CD4-positive, alpha-beta T cell (primary cell): Measurements from ENCODE around the gene AGAP1. TPM values are rescaled to one million over a fixed set of nuclear protein-coding genes. Genes with fewer than 3 reads are reported as not detected.

ENCODE experiments used
- ATAC-seq: fragments of 200-7000 bp; cut with Tn5 transposase; one replicate; pipeline ENCODE4 v1.10.0; 2022; ENCODE audit warnings: mild to moderate bottlenecking; ENCODE audit not compliant: poor library complexity
- CTCF ChIA-PET: fragments of 350-600 bp; sonication (Branson Sonifier 250); formaldehyde crosslinking; loops from one replicate; lab custom pipeline; 2021; ENCODE audit warnings: antibody characterized with exemption, inconsistent platforms; lab: Charles Lee
- POLR2A ChIA-PET: fragments of 350-600 bp; sonication (Branson Sonifier 250); formaldehyde crosslinking; loops from one replicate; lab custom pipeline; 2021; ENCODE audit warnings: antibody characterized with exemption, inconsistent platforms; lab: Charles Lee
- DNase-seq, 14 experiments: peaks; one replicate each; pipeline ENCODE4 v3.0.0-alpha.2; 2013 to 2020; ENCODE audit warnings: mixed read lengths in 2 of 14
- H3K27ac ChIP-seq, 2 donors: one replicate each; pipeline versions ENCODE4 v1.5.1 to v1.7.0; 2013; ENCODE audit warnings: low read length in 2 of 2, low read depth in 1 of 2, mild to moderate bottlenecking in 1 of 2
- H3K27me3 ChIP-seq, 2 experiments: 1 replicate in 1 of 2; 2 replicates in 1 of 2; pipeline versions ENCODE4 v1.6.1 to v1.7.0; 2013; ENCODE audit warnings: low read length in 2 of 2, control low read depth in 1 of 2, mild to moderate bottlenecking in 1 of 2, moderate library complexity in 1 of 2; ENCODE audit not compliant: insufficient read depth in 2 of 2, control insufficient read depth in 1 of 2
- H3K36me3 ChIP-seq: one replicate; pipeline ENCODE4 v1.6.1; 2013; ENCODE audit warnings: low read length, control low read depth; ENCODE audit not compliant: insufficient read depth
- H3K4me1 ChIP-seq: one replicate; pipeline ENCODE4 v1.6.1; 2013; ENCODE audit warnings: low read length, control low read depth; ENCODE audit not compliant: insufficient read depth
- H3K4me3 ChIP-seq: one replicate; pipeline ENCODE4 v1.5.1; 2013; ENCODE audit warnings: mild to moderate bottlenecking, low read length, moderate library complexity
- H3K9me3 ChIP-seq, 2 experiments: 1 replicate in 1 of 2; 2 replicates in 1 of 2; pipeline versions ENCODE4 v1.6.1 to v1.7.0; 2013; ENCODE audit warnings: low read length in 2 of 2, mild to moderate bottlenecking in 2 of 2, control low read depth in 1 of 2, moderate library complexity in 1 of 2; ENCODE audit not compliant: control insufficient read depth in 1 of 2, insufficient read depth in 1 of 2
- H3K27ac Mint-ChIP-seq: one replicate; pipeline ENCODE4 v1.8.0; 2020; ENCODE audit warnings: mixed read lengths
- H3K27me3 Mint-ChIP-seq: one replicate; pipeline ENCODE4 v1.8.0; 2021; ENCODE audit warnings: mixed read lengths
- H3K36me3 Mint-ChIP-seq: one replicate; pipeline ENCODE4 v1.8.0; 2021; ENCODE audit warnings: low read depth, mixed read lengths
- H3K4me1 Mint-ChIP-seq: one replicate; pipeline ENCODE4 v1.8.0; 2021; ENCODE audit warnings: low read depth, mixed read lengths
- H3K4me3 Mint-ChIP-seq: one replicate; pipeline ENCODE4 v1.8.0; 2020; ENCODE audit warnings: mild to moderate bottlenecking, mixed read lengths
- H3K9me3 Mint-ChIP-seq: one replicate; pipeline ENCODE4 v1.8.0; 2020; ENCODE audit warnings: mixed read lengths
- CTCF ChIP-seq: fragments of 200-600 bp; IDR thresholded peaks from one replicate; pipeline ENCODE4 v1.8.0; 2022; ENCODE audit warnings: antibody characterized with exemption, mild to moderate bottlenecking
- intact Hi-C, 2 experiments: fragments of 100-400 bp; cut with DNase I in 1 of 2; cut with micrococcal nuclease in 1 of 2; formaldehyde crosslinking; loops; one replicate each; pipeline versions ENCODE4 v1.15.1 to v1.9.0; 2023 to 2025; cut with DNase I, micrococcal nuclease
- total RNA-seq, 174 experiments: library from RNA in 2 of 174; stranded (reverse) in 2 of 174; gene quantifications; one replicate each; pipeline ENCODE4 v1.2.3 and lab custom pipeline; 2021 to 2026

The AGAP1 gene
- total RNA-seq, 2 experiments from 2014 or later = 2.6 to 3.1 TPM

- no peak for ATAC-seq
- H3K36me3 Mint-ChIP-seq = no peaks in the 10 kb centered on the region
- H3K27ac ChIP-seq = no peak overlapping the region
- H3K4me3 ChIP-seq = no peak overlapping the region
- peaks cover 0 to 9% of the 10 kb centered on the region in 2 experiments for H3K9me3 ChIP-seq
- intact Hi-C loops = no loop called here
- peaks cover 18% of the 10 kb centered on the region for H3K27me3 Mint-ChIP-seq
- no peaks in the 10 kb centered on the region for H3K4me1 ChIP-seq
- no peaks in the 10 kb centered on the region for H3K4me1 Mint-ChIP-seq
- TF ChIP-seq CTCF = no peak
- no peaks in the 10 kb centered on the region for H3K27me3 ChIP-seq
- no peak overlapping the region for H3K4me3 Mint-ChIP-seq
- CTCF ChIA-PET = no interaction called here
- POLR2A ChIA-PET = no interaction called here
- no peak for DNase-seq
- H3K27ac Mint-ChIP-seq = no peak overlapping the region
- H3K36me3 ChIP-seq = no peaks in the 10 kb centered on the region
- no peaks in the 10 kb centered on the region for H3K9me3 Mint-ChIP-seq
These were observed 121.3 kb downstream of the AGAP1 start for GRCh38 chr2:235614900-235615712.

GRCh38 chr2:235616885-235617284 is 123.0 kb downstream of the AGAP1 start:
- H3K36me3 ChIP-seq = no peaks in the 10 kb centered on the region
- H3K4me1 ChIP-seq = no peaks in the 10 kb centered on the region
- DNase-seq (no peak), ATAC-seq (no peak)
- no peak overlapping the region for H3K27ac Mint-ChIP-seq
- H3K27me3 ChIP-seq = no peaks in the 10 kb centered on the region
- no peaks in the 10 kb centered on the region for H3K4me1 Mint-ChIP-seq
- no peak for TF ChIP-seq CTCF
- no peak overlapping the region for H3K4me3 Mint-ChIP-seq
- intact Hi-C loops = no loop called here
- no peaks in the 10 kb centered on the region for H3K9me3 Mint-ChIP-seq
- no peak overlapping the region for H3K4me3 ChIP-seq
- peaks cover 0 to under 1% of the 10 kb centered on the region in 2 experiments for H3K9me3 ChIP-seq
- ChIA-PET POLR2A (no interaction called here), CTCF (no interaction called here)
- H3K27ac ChIP-seq = no peak overlapping the region
- no peaks in the 10 kb centered on the region for H3K36me3 Mint-ChIP-seq
- H3K27me3 Mint-ChIP-seq = peaks cover 13% of the 10 kb centered on the region

- H3K9me3 ChIP-seq = no peaks in the 10 kb centered on the region
- H3K27me3 ChIP-seq = no peaks in the 10 kb centered on the region
- CTCF ChIA-PET = no interaction called here
- POLR2A ChIA-PET = no interaction called here
- H3K27ac ChIP-seq = no peak overlapping the region
- H3K36me3 ChIP-seq = no peaks in the 10 kb centered on the region
- no peak for DNase-seq
- H3K36me3 Mint-ChIP-seq = no peaks in the 10 kb centered on the region
- intact Hi-C loops = no loop called here
- no peaks in the 10 kb centered on the region for H3K4me1 Mint-ChIP-seq
- no peaks in the 10 kb centered on the region for H3K4me1 ChIP-seq
- no peak overlapping the region for H3K4me3 Mint-ChIP-seq
- no peak overlapping the region for H3K4me3 ChIP-seq
- no peaks in the 10 kb centered on the region for H3K9me3 Mint-ChIP-seq
- peaks cover 13% of the 10 kb centered on the region for H3K27me3 Mint-ChIP-seq
- no peak for ATAC-seq
- no peak overlapping the region for H3K27ac Mint-ChIP-seq
- TF ChIP-seq CTCF = no peak
These were observed 124.2 kb downstream of the AGAP1 start for GRCh38 chr2:235618039-235618438.
